Head of caudate nucleus (tissue), 42 donors: ENCODE results near the gene GMNN.
"Not testable (repeated sequence)": the region's sequence is repeated elsewhere in the genome, so short reads cannot be mapped to it uniquely, and the experiment has no call there.

Experiments
- DNase-seq, 42 donors: peaks; one replicate each; pipeline versions ENCODE4 v3.0.0 to v3.0.0-alpha.2; 2020 to 2021; ENCODE audit warnings: mixed read lengths in 7 of 42
- intact Hi-C: fragments of 100-400 bp; cut with DNase I; formaldehyde crosslinking; loops from one replicate; pipeline ENCODE4 v1.15.0; 2022

The GMNN gene

DNA sequence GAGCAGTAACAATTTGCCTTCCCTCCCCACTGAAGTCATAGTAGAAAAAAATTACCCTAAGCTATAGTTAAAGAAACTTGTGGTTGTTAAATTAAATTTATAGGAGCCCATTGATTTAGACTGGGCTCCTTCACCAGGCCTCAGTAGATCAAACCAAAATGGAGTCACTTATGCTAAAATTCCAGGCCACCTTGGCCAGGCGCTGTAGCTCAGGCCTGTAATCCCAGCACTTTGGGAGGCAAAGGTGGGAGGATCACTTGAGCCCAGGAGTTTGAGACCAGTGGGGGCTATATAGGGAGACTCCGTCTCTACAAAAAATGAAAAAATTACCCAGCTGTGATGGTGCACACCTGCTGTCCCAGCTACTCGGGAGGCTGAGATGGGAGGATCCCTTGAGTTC is 15.0 kb upstream of the GMNN start:
- intact Hi-C loops: no loop called here
- no peak for DNase-seq

DNA sequence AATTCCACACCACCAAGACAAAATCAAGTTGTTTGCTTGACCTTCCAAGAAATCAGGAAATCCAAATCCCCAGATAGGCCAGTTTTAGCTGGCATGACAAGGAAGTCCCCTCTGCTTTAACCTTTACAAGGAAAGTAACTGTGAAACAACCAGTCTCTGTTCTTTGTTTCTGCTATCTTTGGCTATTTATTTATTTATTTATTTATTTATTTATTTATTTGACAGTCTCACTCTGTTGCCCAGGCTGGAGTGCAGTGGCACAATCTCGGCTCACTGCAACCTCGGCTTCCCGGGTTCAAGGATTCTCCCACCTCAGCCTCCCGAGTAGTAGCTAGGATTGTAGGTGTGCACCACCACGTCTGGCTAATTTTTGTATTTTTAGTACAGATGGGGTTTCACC is 14.5 kb upstream of the GMNN start:
- intact Hi-C loops: no loop called here
- no peak for DNase-seq

DNA sequence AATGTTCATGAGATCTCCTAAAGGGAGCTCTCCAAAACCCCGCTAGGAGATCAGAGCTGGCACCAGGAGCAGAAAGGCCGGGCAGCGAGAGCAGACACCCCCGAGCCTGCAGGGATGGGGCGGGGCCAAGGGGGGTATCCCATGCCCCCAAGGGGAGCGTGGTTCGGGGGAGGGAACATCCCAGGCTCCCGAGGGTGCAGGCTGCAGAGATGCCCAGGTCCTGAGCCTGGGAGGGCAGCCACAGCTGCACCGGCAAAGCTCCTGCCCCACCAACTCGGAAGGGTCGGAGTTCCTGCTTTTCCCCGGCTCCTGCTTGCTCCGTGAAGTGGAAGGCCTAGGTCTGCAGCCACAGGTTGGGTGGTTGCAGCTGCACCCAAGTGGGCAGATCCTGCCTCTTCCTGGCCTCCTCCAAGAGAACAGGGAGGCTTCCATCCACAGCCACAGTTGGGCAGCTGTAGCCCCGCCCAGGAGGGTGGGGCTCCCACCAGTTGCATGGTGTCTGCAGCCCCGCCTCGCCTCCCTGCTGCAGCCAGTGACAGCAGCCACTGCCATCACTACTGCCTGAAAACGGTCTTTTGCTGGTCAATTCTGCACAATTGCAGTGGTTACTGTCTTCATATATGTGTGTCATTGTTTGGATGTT is 13.4 kb upstream of the GMNN start:
- DNase-seq: no peak
- intact Hi-C loops: no loop called here

DNA sequence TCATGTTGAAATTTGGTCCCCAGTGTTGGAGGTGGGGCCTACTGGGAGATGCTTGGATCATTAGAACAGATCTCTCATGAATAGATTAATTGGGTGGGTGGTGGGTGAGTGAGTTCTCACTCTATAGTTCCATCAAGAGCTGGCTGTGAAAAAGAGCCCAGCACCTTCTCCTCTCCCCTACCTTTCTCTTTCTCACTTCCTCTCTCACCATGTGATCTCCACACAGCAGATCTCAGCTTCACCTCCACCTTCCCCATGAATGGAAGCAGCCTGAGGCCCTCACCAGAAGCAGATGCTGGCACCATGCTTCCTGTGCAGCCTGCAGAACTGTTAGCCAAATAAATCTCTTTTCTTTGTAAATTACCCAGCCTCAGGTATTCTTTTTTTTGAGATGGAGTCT is 12.9 kb upstream of the GMNN start:
- intact Hi-C loops: no loop called here

DNA sequence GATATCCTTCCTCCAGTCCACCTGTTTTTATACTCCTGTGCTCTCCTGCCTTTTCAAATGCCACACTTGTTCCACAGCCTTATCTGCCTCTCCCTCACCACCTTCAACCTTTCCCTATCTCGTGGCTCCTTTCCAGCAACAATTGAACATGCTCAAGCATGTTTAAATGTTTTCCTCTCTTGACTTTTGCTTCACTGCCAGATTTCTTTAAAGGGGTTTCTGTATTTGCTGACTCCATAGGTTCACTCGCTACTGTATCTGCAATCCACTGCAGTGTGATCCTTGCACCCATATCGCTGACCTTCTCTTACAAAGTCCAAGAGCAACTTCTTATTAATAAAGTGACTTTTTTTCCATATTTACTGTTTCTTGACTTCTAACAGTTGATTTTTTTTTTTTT is 11.2 kb upstream of the GMNN start:
- no peak for DNase-seq
- intact Hi-C loops: no loop called here

More for the DNA sequence above, 12.9 kb upstream of the GMNN start:
- no peak for DNase-seq

DNA sequence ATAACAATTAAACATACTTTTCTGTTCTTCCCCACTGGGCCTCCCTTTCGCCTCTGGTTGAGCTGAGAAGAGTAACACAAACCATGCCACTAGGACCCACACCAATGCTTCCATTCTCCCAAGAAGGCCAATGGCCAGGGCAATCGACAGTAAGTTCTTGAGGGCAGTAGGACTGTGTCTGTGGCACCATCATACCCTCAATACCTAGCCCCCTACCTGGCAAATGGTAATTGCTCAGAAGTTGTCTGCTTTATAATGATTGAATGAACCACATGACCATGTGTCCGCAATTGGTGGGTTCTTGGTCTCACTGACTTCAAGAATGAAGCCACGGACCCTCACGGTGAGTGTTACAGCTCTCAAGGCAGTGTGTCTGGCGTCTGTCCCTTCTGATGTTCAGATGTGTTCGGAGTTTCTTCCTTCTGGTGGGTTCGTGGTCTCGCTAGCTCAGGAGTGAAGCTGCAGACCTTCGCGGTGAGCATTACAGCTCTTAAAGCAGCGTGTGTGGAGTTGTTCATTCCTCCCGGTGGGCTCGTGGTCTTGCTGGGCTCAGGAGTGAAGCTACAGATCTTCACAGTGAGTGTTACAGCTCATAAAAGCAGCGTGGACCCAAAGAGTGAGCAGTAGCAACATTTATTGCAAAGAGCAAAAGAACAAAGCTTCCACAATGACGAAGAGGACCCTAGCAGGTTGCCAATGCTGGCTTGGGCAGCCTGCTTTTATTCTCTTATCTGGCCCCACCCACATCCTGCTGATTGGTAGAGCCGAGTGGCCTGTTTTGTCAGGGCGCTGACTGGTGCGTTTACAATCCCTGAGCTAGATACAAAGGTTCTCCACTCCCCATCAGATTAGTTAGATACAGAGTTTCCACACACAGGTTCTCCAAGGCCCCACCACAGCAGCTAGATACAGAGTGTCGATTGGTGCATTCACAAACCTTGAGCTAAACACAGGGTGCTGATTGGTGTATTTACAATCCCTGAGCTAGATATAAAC is 9.6 kb upstream of the GMNN start:
- intact Hi-C loops, DNase-seq: not testable (repeated sequence)

DNA sequence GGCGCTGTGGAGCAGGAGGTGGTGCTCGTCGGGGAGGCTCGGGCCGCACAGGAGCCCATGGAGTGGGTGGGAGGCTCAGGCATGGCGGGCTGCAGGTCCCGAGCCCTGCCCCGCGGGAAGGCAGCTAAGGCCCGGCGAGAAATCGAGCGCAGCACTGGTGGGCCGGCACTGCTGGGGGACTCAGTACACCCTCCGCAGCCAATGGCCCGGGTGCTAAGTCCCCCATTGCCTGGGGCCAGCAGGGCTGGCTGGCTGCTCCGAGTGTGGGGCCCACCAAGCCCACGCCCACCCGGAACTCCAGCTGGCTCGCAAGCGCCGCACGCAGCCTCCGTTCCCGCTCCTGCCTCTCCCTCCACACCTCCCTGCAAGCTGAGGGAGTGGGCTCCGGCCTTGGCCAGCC is 8.8 kb upstream of the GMNN start:
- DNase-seq, intact Hi-C loops: not testable (repeated sequence)

DNA sequence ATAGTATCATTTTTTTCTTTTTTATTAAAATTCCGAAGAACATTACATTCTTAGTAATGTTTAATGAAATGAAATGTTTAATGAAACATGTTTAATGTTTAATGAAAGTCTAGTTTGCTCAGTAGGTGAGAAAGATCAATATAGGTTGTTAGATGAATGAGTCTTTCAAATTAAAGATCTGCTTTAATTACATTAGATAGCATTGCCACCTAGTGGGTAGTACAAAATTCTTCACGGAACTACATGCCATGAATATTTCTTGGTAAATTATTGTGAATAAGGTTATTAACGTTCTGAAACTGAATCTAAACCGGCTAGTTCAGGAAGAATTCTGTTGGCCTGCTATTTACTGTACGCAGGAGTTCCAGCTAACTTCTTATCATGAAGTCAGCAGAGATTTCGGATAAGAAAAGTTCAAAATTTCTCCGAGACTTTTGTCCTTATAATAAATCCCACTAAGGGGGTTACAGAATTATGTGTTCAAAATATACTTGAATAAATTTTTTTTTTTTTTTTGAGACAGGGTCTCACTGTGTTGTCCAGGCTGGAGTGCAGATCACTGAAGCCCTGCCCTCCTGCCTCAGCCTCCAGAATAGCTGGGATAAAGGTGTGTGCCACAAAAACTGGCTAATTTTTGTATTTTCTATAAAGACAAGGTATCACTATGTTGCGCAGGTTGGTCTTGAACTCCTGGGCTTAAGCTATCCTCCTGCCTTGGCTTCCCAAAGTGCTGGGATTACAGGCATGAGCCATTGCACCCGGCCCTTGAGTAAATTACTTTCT is 7.9 kb upstream of the GMNN start:
- intact Hi-C loops: no loop called here
- DNase-seq: no peak

DNA sequence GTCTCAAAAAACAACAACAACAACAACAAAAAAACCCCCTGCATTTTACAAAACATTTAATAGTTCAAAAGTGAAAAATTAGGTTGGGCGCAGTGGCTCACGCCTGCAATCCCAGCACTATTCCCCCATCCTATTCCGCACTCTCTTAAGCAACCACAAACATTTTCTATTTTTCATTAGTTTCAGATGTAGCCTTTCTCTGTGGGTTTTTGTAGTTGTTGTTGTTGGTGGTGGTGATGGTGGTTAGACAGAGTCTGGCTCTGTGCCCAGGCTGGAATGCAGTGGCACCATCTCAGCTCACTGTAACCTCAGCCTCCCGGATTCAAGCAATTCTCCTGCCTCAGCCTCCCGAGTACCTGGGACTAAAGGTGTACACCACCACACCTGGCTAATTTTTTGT is 6.4 kb upstream of the GMNN start:
- intact Hi-C loops: no loop called here

DNA sequence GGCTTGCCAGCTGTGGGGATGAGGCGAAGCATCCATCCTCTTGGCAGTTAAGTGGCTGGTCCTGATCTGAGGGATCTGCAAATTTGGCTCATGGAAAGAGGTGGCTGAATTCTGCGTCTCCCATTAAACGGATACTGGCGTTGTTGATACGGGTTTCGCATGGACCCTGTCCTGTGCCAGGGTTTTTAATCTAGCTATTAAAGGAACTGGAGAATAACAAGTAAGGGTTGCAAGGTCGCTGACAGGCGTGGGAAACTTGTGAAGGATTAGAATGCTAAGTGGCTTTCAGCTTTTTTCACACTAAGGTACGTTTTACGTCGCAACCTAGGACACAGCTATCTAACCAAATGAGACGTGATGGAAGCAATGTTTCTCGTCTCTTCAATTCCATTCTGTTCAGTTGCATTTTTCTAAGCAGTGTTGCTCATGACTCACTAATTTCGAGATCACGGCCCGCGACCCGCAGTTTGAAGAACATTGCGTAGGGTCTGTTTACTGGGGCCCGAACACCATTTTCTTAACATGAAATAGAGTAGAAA is 852 bp downstream of the GMNN start:
- no peak for DNase-seq
- intact Hi-C loops: loop anchor here (10.0 kb wide), 1 partner anchor 191 kb away; no protein-coding TSS in a partner anchor

More for the DNA sequence above, 6.4 kb upstream of the GMNN start:
- no peak for DNase-seq

DNA sequence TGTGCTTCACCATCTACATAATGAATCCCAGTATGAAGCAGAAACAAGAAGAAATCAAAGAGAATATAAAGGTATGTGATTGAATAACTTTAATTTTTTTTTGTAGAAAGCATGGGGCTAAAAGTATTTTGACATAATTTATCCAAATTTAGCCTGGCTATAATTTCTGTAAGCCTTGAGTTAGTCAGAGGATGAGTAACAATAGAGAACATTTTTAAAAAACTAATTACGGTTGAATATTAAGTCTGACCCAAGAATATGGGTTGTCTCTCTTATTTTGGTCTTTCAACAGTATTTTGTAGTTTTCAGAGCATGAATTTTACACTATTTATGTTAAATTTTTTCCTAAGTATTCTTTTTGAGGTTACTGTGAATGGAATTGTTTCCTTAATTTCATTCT is 2.5 kb downstream of the GMNN start:
- DNase-seq: no peak
- intact Hi-C loops: loop anchor here (10.0 kb wide), 1 partner anchor 192 kb away; no protein-coding TSS in a partner anchor

DNA sequence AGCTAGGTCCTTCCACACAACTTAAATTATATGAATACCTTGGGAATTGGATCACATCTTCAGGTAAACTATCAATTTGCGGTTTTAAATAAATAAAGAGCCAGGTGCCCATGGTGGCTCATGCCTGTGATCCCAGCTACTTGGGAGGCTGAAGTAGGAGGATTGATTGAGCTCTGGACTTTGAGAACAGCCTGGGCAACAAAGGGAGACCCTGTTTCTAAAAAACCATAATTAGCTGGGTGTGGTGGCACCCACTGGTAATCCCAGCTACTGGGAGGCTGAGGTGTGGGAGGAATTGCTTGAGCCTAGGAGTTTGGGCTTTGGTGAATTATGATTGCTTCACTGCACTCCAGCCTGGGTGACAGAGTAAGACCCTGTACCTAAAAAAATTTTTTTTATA is 3.4 kb downstream of the GMNN start:
- intact Hi-C loops: loop anchor here (10.0 kb wide), 1 partner anchor 193 kb away; no protein-coding TSS in a partner anchor
- no peak for DNase-seq

DNA sequence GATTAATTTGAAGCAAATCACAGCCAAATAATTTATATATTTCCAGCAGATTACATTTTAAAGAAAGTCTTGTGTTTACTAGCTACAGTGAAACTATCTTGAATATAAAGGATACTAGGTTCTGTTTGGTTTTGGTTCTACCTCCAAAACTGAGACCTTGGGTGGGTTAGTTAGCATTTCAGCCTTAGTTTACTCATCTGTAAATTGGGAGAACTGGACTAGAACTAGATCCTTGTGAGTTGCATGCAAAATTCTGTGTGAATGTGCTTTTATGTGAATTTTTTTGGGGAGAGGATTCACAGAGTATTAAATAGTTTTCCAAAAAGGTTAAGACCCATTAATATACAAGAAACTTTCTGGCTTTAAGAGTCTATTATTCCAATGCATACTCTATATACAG is 4.1 kb downstream of the GMNN start:
- DNase-seq: no peak
- intact Hi-C loops: loop anchor here (10.0 kb wide), 1 partner anchor 194 kb away; no protein-coding TSS in a partner anchor

DNA sequence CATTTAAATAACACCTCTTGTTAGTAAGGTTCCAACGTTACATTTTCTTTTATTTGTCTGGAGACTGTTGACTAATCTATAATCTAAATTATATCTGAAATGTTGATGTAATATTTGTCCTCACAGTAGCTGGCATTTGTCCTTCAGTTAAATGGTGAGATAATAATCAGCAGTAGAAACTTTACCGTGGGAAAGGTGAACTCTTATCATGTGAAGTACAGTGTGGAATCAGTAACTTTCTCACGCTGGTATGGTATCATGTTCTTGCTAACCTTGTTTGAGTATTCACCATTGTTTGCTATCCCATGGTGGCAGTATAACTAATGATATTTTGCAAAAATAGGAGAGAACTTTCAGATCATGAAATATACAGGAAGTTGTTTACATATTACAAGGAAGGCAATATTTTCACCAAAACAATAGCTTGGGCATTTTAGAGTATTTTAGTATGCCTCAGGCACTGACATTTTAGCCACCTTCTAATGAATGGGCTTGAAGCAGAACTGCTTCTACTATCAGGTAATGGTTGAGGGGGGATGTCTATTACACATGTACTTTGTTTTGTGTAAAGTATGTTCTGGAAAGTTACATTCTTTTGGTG is 4.8 kb downstream of the GMNN start:
- intact Hi-C loops: loop anchor here (10.0 kb wide), 1 partner anchor 195 kb away; no protein-coding TSS in a partner anchor
- DNase-seq: no peak

DNA sequence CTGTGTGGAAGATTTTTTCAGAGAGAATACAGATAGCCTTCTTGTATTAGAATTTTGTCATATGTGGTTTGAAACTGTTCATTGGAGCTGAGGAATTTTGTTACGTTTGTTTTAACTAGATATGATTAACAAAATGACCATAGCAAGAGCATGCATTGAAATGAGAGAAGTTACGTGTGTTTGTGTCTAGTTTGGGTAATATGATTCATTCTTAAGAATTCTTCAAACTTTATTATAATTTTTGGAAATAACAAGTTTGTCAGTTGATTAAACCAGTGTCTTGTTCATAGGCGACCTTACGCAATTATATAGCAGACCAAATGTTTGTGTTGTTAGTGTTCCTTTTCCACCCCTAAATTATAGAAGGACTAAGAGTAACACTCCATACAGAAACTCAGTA is 5.5 kb downstream of the GMNN start:
- DNase-seq: no peak
- intact Hi-C loops: no loop called here

DNA sequence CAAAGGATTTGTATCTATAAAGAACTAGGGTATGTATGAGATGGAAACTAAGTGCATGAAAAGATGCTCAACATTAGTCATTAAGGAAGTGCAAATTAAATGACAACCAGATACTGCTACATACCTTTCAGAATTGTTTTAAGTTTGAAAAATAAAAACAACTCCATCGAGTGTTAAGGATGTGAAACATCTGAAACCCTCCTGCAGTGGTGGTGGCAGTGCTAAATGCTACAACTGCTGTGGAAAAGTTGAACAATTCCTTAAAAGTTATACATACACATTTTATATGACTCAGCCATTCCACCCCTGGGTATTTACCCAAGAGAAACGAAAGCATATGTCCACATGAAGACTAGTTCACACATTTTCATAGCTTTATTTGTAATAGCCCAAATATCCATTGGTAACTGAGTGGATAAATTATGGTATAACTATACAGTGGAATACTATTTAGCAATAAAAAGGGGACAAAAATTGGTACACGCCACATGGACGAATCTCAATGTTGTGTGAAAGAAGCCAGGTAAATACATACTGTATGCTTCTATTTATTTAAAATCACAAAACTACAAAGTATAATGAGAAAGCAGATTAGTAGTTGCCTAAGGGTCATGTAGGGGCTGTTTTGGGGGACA is 13.4 kb downstream of the GMNN start:
- DNase-seq: no peak
- intact Hi-C loops: no loop called here

DNA sequence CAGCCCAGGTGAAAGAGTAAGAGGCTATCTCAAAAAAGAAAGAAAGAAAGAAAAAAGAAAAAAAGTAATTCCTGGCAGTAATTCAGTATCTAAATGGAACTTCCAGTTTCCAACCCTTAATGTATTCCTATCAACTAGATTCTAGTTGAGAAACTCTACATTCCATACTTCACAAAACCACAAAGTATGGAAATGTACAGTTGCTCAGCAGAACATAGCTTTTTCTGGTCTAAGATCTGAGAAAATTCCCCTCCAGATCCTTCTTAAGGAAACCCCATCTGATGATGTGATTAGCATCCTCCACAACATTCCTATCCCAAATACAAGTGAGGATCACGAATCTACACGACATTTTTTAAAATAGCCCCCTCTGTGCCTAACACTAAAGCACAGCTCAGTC is 20.4 kb downstream of the GMNN start:
- no peak for DNase-seq
- intact Hi-C loops: no loop called here

DNA sequence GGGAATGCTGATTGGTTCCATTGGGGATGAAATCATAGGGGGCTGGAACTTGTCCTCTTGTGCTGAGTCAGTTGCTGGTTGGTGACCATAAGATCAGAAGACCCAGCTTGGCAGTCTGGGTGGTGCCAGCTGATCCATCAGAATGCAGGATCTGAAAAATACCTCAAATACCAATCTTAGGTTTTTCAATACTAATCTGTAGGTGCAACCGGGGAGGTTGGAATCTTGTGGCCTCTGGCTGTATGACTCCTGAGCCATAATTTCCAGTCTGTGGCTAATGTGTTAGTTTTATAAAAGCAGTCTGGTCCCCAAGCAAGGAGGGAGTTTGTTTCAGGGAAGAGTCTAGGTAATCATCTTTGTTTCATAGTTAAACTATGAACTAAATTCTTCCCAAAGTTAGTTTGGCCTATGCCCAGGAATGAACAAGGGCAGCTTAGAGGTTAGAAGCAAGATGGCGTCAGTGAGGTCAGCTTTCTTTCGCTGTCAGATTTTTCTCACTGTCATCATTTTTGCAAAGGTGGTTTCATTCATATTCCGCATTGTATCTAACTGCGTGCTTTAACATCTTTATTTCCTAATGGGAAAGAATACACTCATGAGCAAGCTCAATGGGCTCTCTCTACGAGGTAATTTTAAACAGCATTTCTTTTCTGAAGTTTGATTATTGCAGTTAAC is 22.0 kb downstream of the GMNN start:
- intact Hi-C loops: no loop called here
- DNase-seq: no peak
